Uterus (tissue), 4 donors: ENCODE results near the gene PLXNA4. TPM values are rescaled to one million over a fixed set of nuclear protein-coding genes. Genes with fewer than 3 reads are reported as not detected.

Source experiments
- DNase-seq, 2 donors: peaks; one replicate each; pipeline ENCODE4 v3.0.0-alpha.2; 2019 to 2020
- H3K27ac ChIP-seq, 2 donors: fragments of 200-600 bp; sonication (generic); 1 replicate in 1 of 2; 2 replicates in 1 of 2; pipeline ENCODE4 v1.5.1; 2016 to 2018
- H3K27me3 ChIP-seq, 2 donors: fragments of 200-600 bp; sonication (generic); one replicate each; pipeline ENCODE4 v1.5.1; 2018 to 2019; ENCODE audit warnings: control low read depth in 1 of 2
- H3K36me3 ChIP-seq, 2 donors: fragments of 200-600 bp; sonication (generic); one replicate each; pipeline ENCODE4 v1.5.1; 2019; ENCODE audit warnings: control low read depth in 1 of 2
- H3K4me1 ChIP-seq, 2 donors: fragments of 200-600 bp; sonication (generic); one replicate each; pipeline ENCODE4 v1.5.1; 2018 to 2019; ENCODE audit warnings: control low read depth in 1 of 2
- H3K4me3 ChIP-seq, 2 donors: fragments of 200-600 bp; sonication (generic); 1 replicate in 1 of 2; 2 replicates in 1 of 2; pipeline ENCODE4 v1.5.1; 2018 to 2019; ENCODE audit warnings: mild to moderate bottlenecking in 1 of 2
- H3K9me3 ChIP-seq, 2 donors: fragments of 200-600 bp; sonication (generic); one replicate each; pipeline ENCODE4 v1.5.1; 2019; ENCODE audit warnings: control low read depth in 1 of 2
- CTCF ChIP-seq, 4 experiments: fragments of 200-600 bp in 2 of 4; fragments of 450-650 bp in 2 of 4; sonication (generic) in 2 of 4; IDR thresholded peaks; one replicate each; pipeline ENCODE4 v1.5.1; 2016 to 2019; ENCODE audit warnings: antibody characterized with exemption in 4 of 4, mild to moderate bottlenecking in 2 of 4, moderate library complexity in 1 of 4
- POLR2A ChIP-seq, 2 donors: fragments of 450-650 bp; IDR thresholded peaks; one replicate each; pipeline ENCODE4 v1.6.1; 2016; ENCODE audit warnings: antibody characterized with exemption in 2 of 2, mild to moderate bottlenecking in 1 of 2, moderate library complexity in 1 of 2
- intact Hi-C: fragments of 100-400 bp; cut with DNase I; formaldehyde crosslinking; loops from one replicate; pipeline ENCODE4 v1.15.1; 2023; ENCODE audit warnings: low total_unique reads
- total RNA-seq, 4 donors: library from RNA; depleted of rRNA in 3 of 4; stranded (reverse); fragments of >200 nt in 3 of 4; gene quantifications; one replicate each; pipeline versions ENCODE4 v1.1.0 to v1.2.4, GENCODE V29; 2014 to 2023
- donor health status: DM: yes; HTN: yes; CAD: no.

Gene PLXNA4
- total RNA-seq, 4 donors from 2014 or later = 4.1 to 16.5 (median 7.7) TPM

GRCh38 chr7:132328760-132329159 lies 247.5 kb downstream of the PLXNA4 start:
- no peak for TF ChIP-seq POLR2A (IDR thresholded peaks at IDR 0.05)
- TF ChIP-seq CTCF (IDR thresholded peaks at IDR 0.05) = no peak
- Histone ChIP-seq H3K4me3 (no peak overlapping the region), H3K27ac (no peak overlapping the region), H3K4me1 (no peaks in the 10 kb centered on the region), H3K27me3 (no peaks in the 10 kb centered on the region), H3K36me3 (no peaks in the 10 kb centered on the region), H3K9me3 (no peaks in the 10 kb centered on the region)
- no peak for DNase-seq
- intact Hi-C loops = no loop called here

- no peaks in the 10 kb centered on the region for H3K36me3 ChIP-seq
- no peak overlapping the region for H3K27ac ChIP-seq
- TF ChIP-seq POLR2A (IDR thresholded peaks at IDR 0.05) = no peak
- TF ChIP-seq CTCF (IDR thresholded peaks at IDR 0.05) = no peak
- DNase-seq = no peak
- no peak overlapping the region for H3K4me3 ChIP-seq
- no peaks in the 10 kb centered on the region for H3K9me3 ChIP-seq
- H3K27me3 ChIP-seq = no peaks in the 10 kb centered on the region
- H3K4me1 ChIP-seq = no peaks in the 10 kb centered on the region
- intact Hi-C loops = no loop called here
Observed at GRCh38 chr7:132328047-132328620, 248.1 kb downstream of the PLXNA4 start.

- Histone ChIP-seq H3K4me1 (no peaks in the 10 kb centered on the region), H3K27ac (no peak overlapping the region), H3K4me3 (no peak overlapping the region), H3K36me3 (no peaks in the 10 kb centered on the region), H3K9me3 (no peaks in the 10 kb centered on the region), H3K27me3 (no peaks in the 10 kb centered on the region)
- TF ChIP-seq POLR2A (IDR thresholded peaks at IDR 0.05) = no peak
- no peak for TF ChIP-seq CTCF (IDR thresholded peaks at IDR 0.05)
- intact Hi-C loops = no loop called here
- no peak for DNase-seq
Observed at GRCh38 chr7:132326878-132327589, 249.2 kb downstream of the PLXNA4 start.

- H3K27ac ChIP-seq = no peak overlapping the region
- no peak overlapping the region for H3K4me3 ChIP-seq
- TF ChIP-seq POLR2A (IDR thresholded peaks at IDR 0.05) = no peak
- TF ChIP-seq CTCF (IDR thresholded peaks at IDR 0.05) = no peak
- H3K4me1 ChIP-seq = no peaks in the 10 kb centered on the region
- no peaks in the 10 kb centered on the region for H3K9me3 ChIP-seq
- H3K27me3 ChIP-seq = no peaks in the 10 kb centered on the region
- intact Hi-C loops = loop anchor here (5.0 kb wide), 1 partner anchor 254 kb away; the partner anchor contains the start of gene PLXNA4
- H3K36me3 ChIP-seq = no peaks in the 10 kb centered on the region
- DNase-seq = no peak
Observed at GRCh38 chr7:132322970-132323369, 253.3 kb downstream of the PLXNA4 start.

GRCh38 chr7:132321387-132321786 lies 254.9 kb downstream of the PLXNA4 start:
- no peaks in the 10 kb centered on the region for H3K9me3 ChIP-seq
- H3K36me3 ChIP-seq = no peaks in the 10 kb centered on the region
- TF ChIP-seq CTCF (IDR thresholded peaks at IDR 0.05) (no peak), POLR2A (IDR thresholded peaks at IDR 0.05) (no peak)
- H3K27ac ChIP-seq = no peak overlapping the region
- no peak for DNase-seq
- H3K4me3 ChIP-seq = no peak overlapping the region
- intact Hi-C loops = loop anchor here (5.0 kb wide), 1 partner anchor 256 kb away; the partner anchor contains the start of gene PLXNA4
- no peaks in the 10 kb centered on the region for H3K4me1 ChIP-seq
- no peaks in the 10 kb centered on the region for H3K27me3 ChIP-seq
